Caco-2 (cell line): ENCODE measurements around the gene REC114. TPM values are rescaled to one million over a fixed set of nuclear protein-coding genes. Genes with fewer than 3 reads are reported as not detected.
"Not testable (repeated sequence)": the region's sequence is repeated elsewhere in the genome, so short reads cannot be mapped to it uniquely, and the experiment has no call there.

ENCODE experiments used
- BruUV-seq: library from RNA; stranded (reverse); fragments of 400-500 nt; replicated peaks from 2 replicates; lab custom pipeline; 2021; lab: Mats Ljungman, UMichigan
- CTCF ChIA-PET: fragments of 300-600 bp; sonication (Branson Sonifier 250); formaldehyde crosslinking; loops from one replicate; lab custom pipeline; 2022; ENCODE audit warnings: antibody characterized with exemption; lab: Charles Lee
- POLR2A ChIA-PET: fragments of 300-600 bp; sonication (Branson Sonifier 250); formaldehyde crosslinking; loops from one replicate; lab custom pipeline; 2022; ENCODE audit warnings: antibody characterized with exemption; lab: Charles Lee
- DNase-seq, 2 experiments: peaks; one replicate each; pipeline versions ENCODE4 v3.0.0 to v3.0.0-alpha.2; 2020 to 2022
- H3K27me3 ChIP-seq: replicated peaks from 2 replicates; pipeline ENCODE4 v1.6.0; 2011; ENCODE audit warnings: low read length; ENCODE audit not compliant: control insufficient read depth, insufficient read depth
- H3K36me3 ChIP-seq: 2 replicates; pipeline ENCODE4 v1.5.1; 2011; ENCODE audit warnings: low read length; ENCODE audit not compliant: control insufficient read depth, insufficient read depth
- H3K4me1 ChIP-seq: fragments of 250-450 bp; sonication (Bioruptor Pico); 2 replicates; pipeline ENCODE4 v1.5.1; 2020; ENCODE audit warnings: mild to moderate bottlenecking
- H3K4me3 ChIP-seq: 2 replicates; pipeline ENCODE4 v1.5.1; 2011; ENCODE audit warnings: low read depth, mild to moderate bottlenecking, control low read depth, low read length
- H3K9me3 ChIP-seq: fragments of 250-450 bp; sonication (Bioruptor Pico); 2 replicates; pipeline ENCODE4 v1.5.1; 2020; ENCODE audit warnings: mild to moderate bottlenecking, moderate library complexity
- H3K27ac Mint-ChIP-seq: one replicate; pipeline ENCODE4 v1.8.0; 2022; ENCODE audit warnings: mixed read lengths; ENCODE audit not compliant: unreplicated experiment
- H3K27me3 Mint-ChIP-seq: one replicate; pipeline ENCODE4 v1.8.0; 2022; ENCODE audit warnings: mixed read lengths; ENCODE audit not compliant: insufficient read depth, unreplicated experiment
- H3K36me3 Mint-ChIP-seq: one replicate; pipeline ENCODE4 v1.8.0; 2022; ENCODE audit warnings: mild to moderate bottlenecking, mixed read lengths; ENCODE audit not compliant: insufficient read depth, unreplicated experiment
- H3K4me1 Mint-ChIP-seq: one replicate; pipeline ENCODE4 v1.8.0; 2022; ENCODE audit warnings: low read depth, mixed read lengths; ENCODE audit not compliant: unreplicated experiment
- H3K4me3 Mint-ChIP-seq: one replicate; pipeline ENCODE4 v1.8.0; 2022; ENCODE audit warnings: mild to moderate bottlenecking, moderate library complexity, mixed read lengths; ENCODE audit not compliant: unreplicated experiment
- H3K9me3 Mint-ChIP-seq: one replicate; pipeline ENCODE4 v1.8.0; 2022; ENCODE audit warnings: mixed read lengths; ENCODE audit not compliant: unreplicated experiment
- CTCF ChIP-seq, 2 experiments: fragments of 200-600 bp in 1 of 2; IDR thresholded peaks; 1 replicate in 1 of 2; 2 replicates in 1 of 2; pipeline versions ENCODE4 v1.5.1 to v1.8.0; 2011 to 2022; ENCODE audit warnings: antibody characterized with exemption in 1 of 2, control low read depth in 1 of 2, inconsistent platforms in 1 of 2, low read depth in 1 of 2, low read length in 1 of 2, mild to moderate bottlenecking in 1 of 2, moderate library complexity in 1 of 2; ENCODE audit not compliant: insufficient read depth in 1 of 2, severe bottlenecking in 1 of 2, unreplicated experiment in 1 of 2
- intact Hi-C: fragments of 100-400 bp; cut with micrococcal nuclease; formaldehyde crosslinking; loops from one replicate; pipeline ENCODE4 v1.10.0; 2022; ENCODE audit not compliant: unreplicated experiment
- total RNA-seq: library from RNA; stranded (reverse); gene quantifications from 2 replicates; pipeline ENCODE4 v1.2.3, GENCODE V29; 2022

Gene REC114
- total RNA-seq, 1 experiment from 2014 or later: not detected

GRCh38 chr15:73449980-73450379, 7.0 kb downstream of the REC114 start:
- H3K4me1 Mint-ChIP-seq, H3K4me3 ChIP-seq, POLR2A ChIA-PET, intact Hi-C loops, H3K9me3 ChIP-seq, H3K4me1 ChIP-seq, H3K4me3 Mint-ChIP-seq, H3K36me3 Mint-ChIP-seq, DNase-seq, H3K27ac Mint-ChIP-seq, H3K27me3 ChIP-seq, CTCF ChIA-PET, BruUV-seq, H3K36me3 ChIP-seq: not testable (repeated sequence)
- peaks cover 18% of the 10 kb centered on the region for H3K27me3 Mint-ChIP-seq
- peaks cover 25% of the 10 kb centered on the region for H3K9me3 Mint-ChIP-seq

GRCh38 chr15:73454096-73454495, 11.1 kb downstream of the REC114 start:
- Mint-ChIP-seq H3K4me3 (no peak overlapping the region), H3K27me3 (peaks cover 16% of the 10 kb centered on the region), H3K9me3 (peaks cover 22% of the 10 kb centered on the region), H3K36me3 (no peaks in the 10 kb centered on the region), H3K27ac (no peak overlapping the region), H3K4me1 (no peaks in the 10 kb centered on the region)
- CTCF ChIA-PET: no interaction called here
- Histone ChIP-seq H3K36me3 (no peaks in the 10 kb centered on the region), H3K27me3 (no peaks in the 10 kb centered on the region; the same call in 1 of the 2 replicates), H3K4me1 (no peaks in the 10 kb centered on the region), H3K9me3 (no peaks in the 10 kb centered on the region), H3K4me3 (no peak overlapping the region)
- no TSS peak for BruUV-seq
- intact Hi-C loops: no loop called here
- POLR2A ChIA-PET: no interaction called here
- TF ChIP-seq CTCF (IDR thresholded peaks at IDR 0.05; ENCODE audit: insufficient read depth in 1 of 2, low read depth in 1 of 2, low read length in 1 of 2, severe bottlenecking in 1 of 2, unreplicated experiment in 1 of 2): no peak
- DNase-seq: no peak

GRCh38 chr15:73455876-73456275, 12.9 kb downstream of the REC114 start:
- intact Hi-C loops: no loop called here
- H3K9me3 ChIP-seq: no peaks in the 10 kb centered on the region
- H3K4me3 Mint-ChIP-seq: no peak overlapping the region
- TF ChIP-seq CTCF (IDR thresholded peaks at IDR 0.05; ENCODE audit: insufficient read depth in 1 of 2, low read depth in 1 of 2, low read length in 1 of 2, severe bottlenecking in 1 of 2, unreplicated experiment in 1 of 2): no peak
- H3K27me3 Mint-ChIP-seq: peaks cover 6% of the 10 kb centered on the region
- H3K36me3 ChIP-seq: no peaks in the 10 kb centered on the region
- ChIA-PET CTCF (no interaction called here), POLR2A (no interaction called here)
- no peak overlapping the region for H3K4me3 ChIP-seq
- DNase-seq: no peak
- H3K27me3 ChIP-seq: no peaks in the 10 kb centered on the region; the same call in 1 of the 2 replicates
- no peaks in the 10 kb centered on the region for H3K4me1 Mint-ChIP-seq
- H3K27ac Mint-ChIP-seq: no peak overlapping the region
- BruUV-seq: no TSS peak
- H3K4me1 ChIP-seq: no peaks in the 10 kb centered on the region
- H3K36me3 Mint-ChIP-seq: no peaks in the 10 kb centered on the region
- peaks cover 5% of the 10 kb centered on the region for H3K9me3 Mint-ChIP-seq

GRCh38 chr15:73457334-73457733, 14.4 kb downstream of the REC114 start:
- intact Hi-C loops: no loop called here
- Mint-ChIP-seq H3K27me3 (peaks cover 4% of the 10 kb centered on the region), H3K4me3 (no peak overlapping the region), H3K4me1 (no peaks in the 10 kb centered on the region), H3K27ac (no peak overlapping the region), H3K9me3 (no peaks in the 10 kb centered on the region), H3K36me3 (no peaks in the 10 kb centered on the region)
- H3K36me3 ChIP-seq: no peaks in the 10 kb centered on the region
- H3K9me3 ChIP-seq: no peaks in the 10 kb centered on the region
- BruUV-seq: no TSS peak
- CTCF ChIA-PET: no interaction called here
- H3K27me3 ChIP-seq: no peaks in the 10 kb centered on the region; the same call in 1 of the 2 replicates
- no peaks in the 10 kb centered on the region for H3K4me1 ChIP-seq
- H3K4me3 ChIP-seq: no peak overlapping the region
- no peak for TF ChIP-seq CTCF (IDR thresholded peaks at IDR 0.05; ENCODE audit: insufficient read depth in 1 of 2, low read depth in 1 of 2, low read length in 1 of 2, severe bottlenecking in 1 of 2, unreplicated experiment in 1 of 2)
- DNase-seq: no peak
- POLR2A ChIA-PET: no interaction called here
